Measurements from ENCODE around the gene CASZ1.
A peak's percentile ranks its signal among the peaks of the same experiment; 100 is the strongest.

Gene CASZ1

GRCh38 chr1:10615932-10616671 lies 180.3 kb downstream of the CASZ1 start:
- peak; percentile 46 for DNase-seq

- no peak for DNase-seq
Measured at GRCh38 chr1:10615332-10615731, 181.1 kb downstream of the CASZ1 start.

- DNase-seq: peak; percentile 47
Measured at GRCh38 chr1:10614377-10615225, 181.8 kb downstream of the CASZ1 start.

GRCh38 chr1:10613861-10614260 lies 182.6 kb downstream of the CASZ1 start:
- peak; percentile 31 for DNase-seq

- peak; percentile 46 for DNase-seq
Measured at GRCh38 chr1:10613340-10613739, 183.1 kb downstream of the CASZ1 start.

- DNase-seq: peak; percentile 45
Measured at GRCh38 chr1:10612436-10613160, 183.8 kb downstream of the CASZ1 start.

GRCh38 chr1:10610901-10611600 lies 185.4 kb downstream of the CASZ1 start:
- DNase-seq: peak; percentile 7

- DNase-seq: no peak
Measured at GRCh38 chr1:10608690-10609089, 187.8 kb downstream of the CASZ1 start.

- DNase-seq: no peak
Measured at GRCh38 chr1:10607228-10607627, 189.2 kb downstream of the CASZ1 start.

GRCh38 chr1:10606064-10606463 lies 190.4 kb downstream of the CASZ1 start:
- peak; percentile 67 for DNase-seq

GRCh38 chr1:10604966-10605365 lies 191.5 kb downstream of the CASZ1 start:
- no peak for DNase-seq

- no peak for DNase-seq
Measured at GRCh38 chr1:10602936-10603335, 193.5 kb downstream of the CASZ1 start.

- DNase-seq: no peak
Measured at GRCh38 chr1:10601342-10602070, 194.9 kb downstream of the CASZ1 start.

GRCh38 chr1:10599194-10599861 lies 197.1 kb downstream of the CASZ1 start:
- DNase-seq: no peak

- no peak for DNase-seq
Measured at GRCh38 chr1:10598389-10598702, 198.1 kb downstream of the CASZ1 start.

GRCh38 chr1:10597492-10598388 lies 198.7 kb downstream of the CASZ1 start:
- DNase-seq: no peak

- no peak for DNase-seq
Measured at GRCh38 chr1:10596780-10597179, 199.7 kb downstream of the CASZ1 start.

GRCh38 chr1:10594595-10595223 lies 201.7 kb downstream of the CASZ1 start:
- no peak for DNase-seq

GRCh38 chr1:10593750-10594149 lies 202.7 kb downstream of the CASZ1 start:
- DNase-seq: no peak

GRCh38 chr1:10592373-10592772 lies 204.1 kb downstream of the CASZ1 start:
- no peak for DNase-seq

All from islet precursor cell (in vitro differentiated cells).